Measurements from ENCODE around the gene RBM42.
A peak's percentile ranks its signal among the peaks of the same experiment; 100 is the strongest.

Gene RBM42

GRCh38 chr19:35666251-35666913, 37.5 kb downstream of the RBM42 start, which contains the start of gene UPK1A:
Gene UPK1A, plus strand, starts transcription at chr19:35666517. Its CDS starts 296 bp downstream, at chr19:35666813.
- DNase-seq (ENCODE audit: low read depth in 1 of 2, low spot score in 1 of 2), result peak; percentile 21 to 78
- in situ Hi-C loops (cut with HindIII; ENCODE audit: low pct_unique_long_range_greater_than_20kb, low sequenced_read_pairs), result no loop called here
- no peak for TF ChIP-seq JUND (IDR thresholded peaks at IDR 0.05; ENCODE audit: low read depth)

DNA sequence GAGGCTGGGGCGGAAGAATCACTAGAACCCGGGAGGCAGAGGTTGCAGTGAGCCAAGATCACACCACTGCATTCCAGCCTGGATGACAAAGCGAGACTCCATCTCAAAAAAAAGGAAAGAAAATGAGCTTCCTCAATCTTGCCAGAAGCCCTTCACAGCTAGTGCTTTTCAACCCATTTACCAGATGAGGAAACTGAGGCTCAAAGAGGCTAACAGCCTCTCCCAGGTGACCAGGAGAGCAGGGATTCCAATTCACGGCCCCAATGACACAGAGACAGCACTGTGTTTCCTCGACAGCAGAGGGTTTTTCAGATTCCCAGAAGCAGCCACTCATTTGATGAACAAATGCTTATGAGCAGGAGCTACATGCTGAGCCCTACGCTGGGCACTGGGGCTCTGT, 40.7 kb downstream of the RBM42 start:
- TF ChIP-seq JUND (IDR thresholded peaks at IDR 0.05; ENCODE audit: low read depth), result no peak
- in situ Hi-C loops (cut with HindIII; ENCODE audit: low pct_unique_long_range_greater_than_20kb, low sequenced_read_pairs), result no loop called here

DNA sequence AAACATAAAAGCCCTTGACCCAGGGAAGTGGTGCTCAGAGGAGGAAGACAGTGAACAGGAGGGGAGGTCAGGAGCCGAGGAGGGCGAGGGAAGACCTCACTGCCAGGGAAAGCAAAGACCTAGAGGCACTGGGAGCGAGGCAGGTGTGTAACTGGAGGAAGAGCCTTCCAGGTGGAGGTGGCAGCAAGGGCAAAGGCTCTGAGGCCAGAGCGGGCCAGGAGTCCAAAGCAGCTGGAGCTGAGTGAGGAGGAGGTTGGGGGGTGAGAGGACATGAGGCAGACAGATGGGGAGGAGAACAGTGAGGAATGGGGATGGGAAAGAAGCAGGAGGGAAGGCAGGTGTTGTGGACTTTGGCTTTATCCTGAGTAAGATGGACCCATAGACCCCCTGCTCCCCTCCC, 41.1 kb downstream of the RBM42 start:
- no peak for DNase-seq (ENCODE audit: low read depth in 1 of 2, low spot score in 1 of 2)
- in situ Hi-C loops (cut with HindIII; ENCODE audit: low pct_unique_long_range_greater_than_20kb, low sequenced_read_pairs), result no loop called here
- no peak for TF ChIP-seq JUND (IDR thresholded peaks at IDR 0.05; ENCODE audit: low read depth)

More for the DNA sequence above, 40.7 kb downstream of the RBM42 start:
- DNase-seq (ENCODE audit: low read depth in 1 of 2, low spot score in 1 of 2), result no peak

GRCh38 chr19:35670686-35671085, 41.9 kb downstream of the RBM42 start:
- no peak for TF ChIP-seq JUND (IDR thresholded peaks at IDR 0.05; ENCODE audit: low read depth)
- no peak for DNase-seq (ENCODE audit: low read depth in 1 of 2, low spot score in 1 of 2)
- in situ Hi-C loops (cut with HindIII; ENCODE audit: low pct_unique_long_range_greater_than_20kb, low sequenced_read_pairs), result no loop called here

- no peak for DNase-seq (ENCODE audit: low read depth in 1 of 2, low spot score in 1 of 2)
- TF ChIP-seq JUND (IDR thresholded peaks at IDR 0.05; ENCODE audit: low read depth), result no peak
- in situ Hi-C loops (cut with HindIII; ENCODE audit: low pct_unique_long_range_greater_than_20kb, low sequenced_read_pairs), result no loop called here
Observed at GRCh38 chr19:35671818-35672217, 43.0 kb downstream of the RBM42 start.

GRCh38 chr19:35673121-35673804, 44.4 kb downstream of the RBM42 start:
- in situ Hi-C loops (cut with HindIII; ENCODE audit: low pct_unique_long_range_greater_than_20kb, low sequenced_read_pairs), result no loop called here
- no peak for TF ChIP-seq JUND (IDR thresholded peaks at IDR 0.05; ENCODE audit: low read depth)
- peak; percentile 54 to 66 for DNase-seq (ENCODE audit: low read depth in 1 of 2, low spot score in 1 of 2)

DNA sequence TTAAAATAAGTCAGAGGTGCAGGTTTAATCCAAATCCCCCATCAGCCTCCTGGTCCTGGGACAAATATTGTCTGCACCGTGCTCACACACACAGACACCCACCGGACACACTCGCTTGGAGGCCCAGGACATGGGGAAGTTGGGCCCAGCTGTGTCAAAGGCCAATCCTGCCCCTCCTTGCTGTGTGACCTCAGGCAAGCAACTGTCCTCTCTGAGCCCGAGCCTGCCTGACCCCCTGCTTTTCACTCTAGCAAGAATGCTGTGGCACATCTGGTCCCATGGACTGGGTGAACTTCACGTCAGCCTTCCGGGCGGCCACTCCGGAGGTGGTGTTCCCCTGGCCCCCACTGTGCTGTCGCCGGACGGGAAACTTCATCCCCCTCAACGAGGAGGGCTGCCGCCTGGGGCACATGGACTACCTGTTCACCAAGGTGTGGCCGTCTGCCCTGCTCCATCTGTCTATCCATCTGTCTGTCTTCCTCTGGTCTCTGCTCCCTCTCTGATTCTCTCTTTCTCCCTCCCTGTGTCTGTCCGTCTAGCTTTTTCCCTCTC, 46.8 kb downstream of the RBM42 start:
- no peak for TF ChIP-seq JUND (IDR thresholded peaks at IDR 0.05; ENCODE audit: low read depth)
- DNase-seq (ENCODE audit: low read depth in 1 of 2, low spot score in 1 of 2), result no peak
- in situ Hi-C loops (cut with HindIII; ENCODE audit: low pct_unique_long_range_greater_than_20kb, low sequenced_read_pairs), result no loop called here
